Lower leg skin (tissue), 4 donors: ENCODE data around the gene SRSF4. TPM values are rescaled to one million over a fixed set of nuclear protein-coding genes. Genes with fewer than 3 reads are reported as not detected.

ENCODE experiments used
- DNase-seq, 2 donors: peaks; one replicate each; pipeline ENCODE4 v3.0.0-alpha.2; 2019; ENCODE audit warnings: low spot score in 2 of 2
- H3K4me3 ChIP-seq: fragments of 200-600 bp; sonication (generic); 2 replicates; pipeline ENCODE4 v1.5.1; 2017; ENCODE audit warnings: mild to moderate bottlenecking, low read depth; ENCODE audit not compliant: poor library complexity, severe bottlenecking
- POLR2A ChIP-seq, 2 donors: fragments of 450-650 bp; IDR thresholded peaks; one replicate each; pipeline ENCODE4 v1.6.1; 2016 to 2017; ENCODE audit warnings: antibody characterized with exemption in 2 of 2, mild to moderate bottlenecking in 1 of 2, moderate library complexity in 1 of 2
- WGBS, 2 donors: methylation state at CpG; one replicate each; pipeline ENCODE4 v1.1.5; 2018; 5-methylcytosine and 5-hydroxymethylcytosine counted together
- intact Hi-C: fragments of 100-400 bp; cut with DNase I; formaldehyde crosslinking; loops from one replicate; pipeline ENCODE4 v1.15.0; 2023; ENCODE audit warnings: low total_unique reads
- total RNA-seq, 4 donors: library from RNA; depleted of rRNA; stranded (reverse); fragments of >200 nt; gene quantifications; one replicate each; pipeline ENCODE4 v1.1.0, GENCODE V29; 2016
- TF ChIP-seq, protein P1 (sequence below), 3 donors: fragments of 450-650 bp; IDR thresholded peaks; one replicate each; pipeline ENCODE4 v1.5.1; 2016; ENCODE audit warnings: antibody characterized with exemption in 3 of 3, mild to moderate bottlenecking in 3 of 3, moderate library complexity in 2 of 3

Gene SRSF4
- total RNA-seq, 4 donors from 2014 or later: 47.3 to 89.4 (median 58.5) TPM

DNA sequence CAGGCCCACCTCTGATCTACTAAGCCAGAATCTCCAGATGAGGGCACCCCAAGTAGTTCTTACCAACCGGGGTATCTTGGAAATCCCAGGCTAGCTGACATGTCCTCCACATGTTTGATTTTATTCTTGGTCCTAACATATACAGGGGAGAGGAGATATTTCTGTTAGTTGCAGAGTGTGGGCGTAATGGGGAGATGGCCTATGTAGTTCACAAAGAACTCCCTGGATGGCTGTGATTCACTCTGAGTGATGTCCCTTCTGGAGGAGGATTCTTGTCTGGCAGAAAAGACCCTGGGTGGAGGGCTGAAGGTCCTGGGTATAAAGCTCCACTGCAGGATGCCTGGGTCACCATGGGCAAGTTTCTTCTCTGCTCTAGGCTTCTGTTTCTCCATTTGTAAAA is 35.9 kb upstream of the SRSF4 start:
- no peak for TF ChIP-seq POLR2A (IDR thresholded peaks at IDR 0.05)
- TF ChIP-seq, protein P1, sequence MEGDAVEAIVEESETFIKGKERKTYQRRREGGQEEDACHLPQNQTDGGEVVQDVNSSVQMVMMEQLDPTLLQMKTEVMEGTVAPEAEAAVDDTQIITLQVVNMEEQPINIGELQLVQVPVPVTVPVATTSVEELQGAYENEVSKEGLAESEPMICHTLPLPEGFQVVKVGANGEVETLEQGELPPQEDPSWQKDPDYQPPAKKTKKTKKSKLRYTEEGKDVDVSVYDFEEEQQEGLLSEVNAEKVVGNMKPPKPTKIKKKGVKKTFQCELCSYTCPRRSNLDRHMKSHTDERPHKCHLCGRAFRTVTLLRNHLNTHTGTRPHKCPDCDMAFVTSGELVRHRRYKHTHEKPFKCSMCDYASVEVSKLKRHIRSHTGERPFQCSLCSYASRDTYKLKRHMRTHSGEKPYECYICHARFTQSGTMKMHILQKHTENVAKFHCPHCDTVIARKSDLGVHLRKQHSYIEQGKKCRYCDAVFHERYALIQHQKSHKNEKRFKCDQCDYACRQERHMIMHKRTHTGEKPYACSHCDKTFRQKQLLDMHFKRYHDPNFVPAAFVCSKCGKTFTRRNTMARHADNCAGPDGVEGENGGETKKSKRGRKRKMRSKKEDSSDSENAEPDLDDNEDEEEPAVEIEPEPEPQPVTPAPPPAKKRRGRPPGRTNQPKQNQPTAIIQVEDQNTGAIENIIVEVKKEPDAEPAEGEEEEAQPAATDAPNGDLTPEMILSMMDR (IDR thresholded peaks at IDR 0.05): no peak
- 81 to 91% methylated on average over 2 of the region's 2 CpGs for WGBS, 2 donors
- intact Hi-C loops: no loop called here
- no peak overlapping the region for H3K4me3 ChIP-seq
- DNase-seq: no peak

DNA sequence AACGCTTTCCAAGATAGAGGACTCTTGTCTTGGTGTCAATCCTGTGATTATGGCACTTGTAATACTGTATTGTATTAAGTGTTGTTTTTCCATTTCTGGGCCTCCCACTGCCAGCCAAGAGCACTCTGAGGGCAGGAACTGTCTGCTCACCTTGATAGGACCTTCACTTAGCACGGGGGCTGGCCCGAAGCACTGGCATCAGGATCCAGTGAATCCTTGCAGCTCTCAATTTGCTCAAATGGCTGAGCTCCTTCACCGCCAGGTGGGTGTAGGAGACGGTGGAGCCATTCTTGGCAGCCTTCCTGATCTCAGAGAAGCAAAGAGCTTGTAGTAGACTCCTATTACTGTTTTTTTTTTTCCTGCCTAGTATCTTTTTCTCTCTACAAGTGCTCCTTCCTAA is 31.4 kb upstream of the SRSF4 start:
- TF ChIP-seq POLR2A (IDR thresholded peaks at IDR 0.05): no peak
- TF ChIP-seq, protein P1 (IDR thresholded peaks at IDR 0.05): no peak
- 90 to 98% methylated on average over 5 of the region's 5 CpGs for WGBS, 2 donors
- intact Hi-C loops: no loop called here
- no peak overlapping the region for H3K4me3 ChIP-seq
- no peak for DNase-seq

DNA sequence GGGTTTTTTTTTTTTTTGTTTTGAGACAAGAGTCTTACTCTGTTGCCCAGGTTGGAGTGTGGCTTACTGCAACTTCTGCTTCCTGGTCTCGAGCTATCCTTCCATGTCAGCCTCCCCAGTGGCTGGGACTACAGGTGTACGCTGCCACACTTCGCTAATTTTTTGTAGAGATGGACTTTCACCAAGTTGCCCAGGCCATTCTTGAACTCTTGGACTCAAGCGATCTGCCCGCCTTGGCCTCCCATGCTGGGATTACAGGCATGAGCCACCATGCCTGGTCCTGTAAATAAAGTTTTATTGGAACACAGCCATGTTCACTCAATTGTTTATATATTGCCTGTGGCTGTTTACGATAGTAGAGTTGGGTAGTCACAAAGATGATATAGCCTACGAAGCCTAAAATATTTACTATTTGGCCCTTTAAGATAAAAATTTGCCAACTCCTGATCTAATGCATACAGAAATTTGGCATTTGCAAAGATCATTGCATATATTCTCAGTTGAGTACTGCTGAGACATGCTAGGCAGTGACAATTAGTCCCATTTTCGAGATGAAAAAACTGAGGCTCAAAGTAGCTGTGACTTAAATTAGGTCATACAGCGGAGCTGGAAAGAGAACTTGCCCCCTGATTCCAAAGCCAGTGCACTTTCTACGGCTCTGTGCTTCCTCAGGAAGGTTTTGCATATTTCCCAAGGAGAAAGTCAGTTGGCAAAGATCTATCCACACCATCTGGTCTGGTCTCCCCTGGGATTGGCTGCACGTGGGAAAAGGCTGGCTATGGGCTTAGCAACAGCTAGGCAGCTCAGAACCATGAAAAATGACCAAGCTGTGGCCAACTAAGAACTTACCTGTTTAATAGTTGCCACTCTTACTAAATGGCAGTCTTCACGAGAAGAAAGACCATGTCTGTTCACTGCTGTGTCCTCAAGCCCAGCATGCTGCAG is 29.7 kb upstream of the SRSF4 start:
- no peak for DNase-seq
- WGBS, 2 donors: 88% methylated on average over 12 of the region's 12 CpGs
- TF ChIP-seq POLR2A (IDR thresholded peaks at IDR 0.05): no peak
- intact Hi-C loops: no loop called here
- H3K4me3 ChIP-seq: no peak overlapping the region

DNA sequence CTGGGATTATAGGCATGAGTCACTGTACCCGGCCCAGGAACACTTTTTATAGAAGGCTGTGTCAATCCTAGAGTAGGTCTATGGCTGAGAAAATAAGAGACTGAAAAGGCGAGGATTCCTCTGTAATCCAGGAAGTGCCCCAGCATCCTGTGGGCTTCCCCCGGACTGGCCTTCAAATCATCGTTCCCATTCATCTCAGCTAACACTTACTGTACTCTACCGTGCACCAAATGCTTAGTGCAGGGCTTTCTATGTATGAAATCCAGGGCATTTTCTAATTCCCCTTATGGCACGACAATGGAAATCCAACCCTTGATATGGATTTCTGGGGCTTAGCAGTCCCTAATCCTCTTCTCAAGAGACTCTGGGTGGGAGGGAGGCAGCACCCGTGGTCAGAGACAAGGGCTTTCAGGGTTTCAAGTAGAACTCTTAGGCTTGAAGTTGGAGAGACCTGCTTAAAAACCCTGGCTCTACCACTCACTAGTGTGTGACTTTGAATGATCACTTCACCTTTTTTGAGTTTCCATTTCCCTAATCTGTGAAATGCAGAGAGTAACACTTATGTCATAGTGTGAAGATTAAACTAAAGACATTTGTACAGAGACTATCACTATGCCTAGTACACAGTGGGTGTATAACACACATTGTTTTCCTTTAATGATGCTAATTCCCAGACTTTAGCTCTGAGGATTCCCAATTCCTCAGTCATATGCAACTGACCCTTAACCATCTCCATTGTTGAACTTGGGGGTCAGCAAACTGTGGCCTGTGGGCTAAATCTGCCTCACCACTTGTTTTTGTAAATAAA is 28.8 kb upstream of the SRSF4 start:
- no peak for DNase-seq
- H3K4me3 ChIP-seq: no peak overlapping the region
- 80 to 88% methylated on average over 7 of the region's 7 CpGs for WGBS, 2 donors

DNA sequence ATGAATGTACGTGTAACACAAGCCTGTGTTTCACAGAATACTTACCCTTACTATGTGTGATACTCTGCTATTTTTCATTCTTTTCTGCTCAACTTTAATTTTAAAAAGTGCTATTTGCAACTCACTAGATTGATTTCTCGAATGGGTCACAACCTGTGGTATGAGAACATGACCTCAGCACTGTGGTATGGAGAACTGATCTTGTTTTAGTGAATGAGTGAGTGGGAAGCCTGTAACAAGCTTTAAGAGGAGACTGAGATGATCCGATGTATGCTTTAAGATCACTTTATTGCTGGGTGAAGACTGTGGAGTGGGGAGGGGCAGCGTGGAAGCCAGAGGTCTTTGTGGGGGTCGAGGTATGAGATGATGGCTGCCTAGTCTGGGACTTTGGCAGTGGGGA is 27.5 kb upstream of the SRSF4 start:
- no peak for DNase-seq
- H3K4me3 ChIP-seq: no peak overlapping the region
- intact Hi-C loops: loop anchor here (10.0 kb wide), 1 partner anchor 164 kb away; no protein-coding TSS in a partner anchor
- TF ChIP-seq, protein P1 (IDR thresholded peaks at IDR 0.05): no peak
- TF ChIP-seq POLR2A (IDR thresholded peaks at IDR 0.05): no peak
- 82 to 86% methylated on average over 5 of the region's 5 CpGs for WGBS, 2 donors

More for the DNA sequence above, 28.8 kb upstream of the SRSF4 start:
- TF ChIP-seq, protein P1 (IDR thresholded peaks at IDR 0.05): no peak
- TF ChIP-seq POLR2A (IDR thresholded peaks at IDR 0.05): no peak
- intact Hi-C loops: no loop called here

DNA sequence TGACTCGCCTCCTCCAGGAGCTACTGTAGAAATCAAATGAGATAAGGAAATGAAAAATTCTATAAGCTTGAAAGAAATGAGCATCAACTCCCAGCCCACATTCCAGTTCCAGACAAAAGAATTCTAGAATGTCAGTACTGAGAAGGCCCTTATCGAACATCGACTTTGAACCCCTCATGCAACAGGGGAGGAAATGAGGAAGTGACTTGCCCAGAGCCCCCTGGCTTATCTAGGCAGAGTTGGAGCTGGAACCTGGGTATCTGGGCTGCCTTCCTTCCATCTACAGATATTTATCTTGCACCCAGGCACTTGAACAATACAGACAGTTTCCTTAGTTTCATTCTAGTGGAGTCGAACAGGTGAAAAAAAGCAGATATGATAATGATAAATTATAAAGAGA is 26.7 kb upstream of the SRSF4 start:
- 74 to 78% methylated on average over 4 of the region's 4 CpGs for WGBS, 2 donors
- no peak overlapping the region for H3K4me3 ChIP-seq
- intact Hi-C loops: loop anchor here (10.0 kb wide), 1 partner anchor 164 kb away; no protein-coding TSS in a partner anchor
- DNase-seq: no peak
- no peak for TF ChIP-seq POLR2A (IDR thresholded peaks at IDR 0.05)
- TF ChIP-seq, protein P1 (IDR thresholded peaks at IDR 0.05): no peak
